Activated gamma-delta T cell treated with anti-CD3 and anti-CD28 coated beads, Interleukin-2, amount 50 U/mL, for 16 hours (primary cell): Measurements from ENCODE around the gene PGK1.
"Not testable (repeated sequence)": the region's sequence is repeated elsewhere in the genome, so short reads cannot be mapped to it uniquely, and the experiment has no call there.

Experiments used
- DNase-seq: peaks from one replicate; pipeline ENCODE4 v3.0.0-alpha.2; 2020; ENCODE audit warnings: low read depth

The PGK1 gene

DNA sequence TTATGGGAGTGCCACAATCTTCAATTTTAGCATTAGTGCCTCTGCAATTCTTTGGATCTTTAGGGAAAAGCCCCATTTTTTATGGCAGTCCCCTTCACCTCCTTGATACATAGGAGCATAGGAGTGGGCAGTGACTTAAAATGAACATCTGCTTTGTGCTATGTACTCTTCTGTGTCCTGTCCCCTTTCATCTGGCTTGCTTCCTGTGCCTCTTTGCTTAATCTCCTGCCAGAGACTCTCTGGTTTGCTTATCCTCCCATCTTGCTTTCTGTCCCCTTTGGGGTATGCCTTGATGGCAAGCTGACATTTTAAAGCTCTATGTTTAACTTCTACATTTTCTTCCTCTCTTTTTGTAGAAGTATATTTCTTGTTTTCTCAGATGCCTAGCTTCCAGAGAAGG, 12.3 kb downstream of the PGK1 start:
- no peak for DNase-seq

DNA sequence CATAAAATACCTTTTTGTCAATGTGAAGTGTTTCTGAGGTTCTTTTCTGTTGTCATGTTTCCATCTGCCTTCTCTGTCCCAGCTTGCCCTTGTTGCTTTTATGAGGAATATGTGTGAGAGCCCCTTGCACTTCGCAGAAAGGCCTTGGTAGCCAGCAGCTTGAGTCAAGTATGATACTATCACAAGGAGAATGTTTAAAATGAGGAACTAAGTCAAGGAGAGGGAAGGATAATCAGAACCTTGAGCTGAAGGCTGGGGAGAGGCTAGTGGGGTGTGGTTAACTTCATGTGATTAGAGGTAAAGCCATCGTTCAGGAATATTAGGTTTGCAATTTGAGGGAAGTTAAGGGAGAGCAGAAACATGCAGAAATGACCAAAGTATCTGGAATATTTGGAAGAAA, 12.7 kb downstream of the PGK1 start:
- DNase-seq = no peak

GRCh38 chrX:78118628-78119027, 14.6 kb downstream of the PGK1 start:
- DNase-seq = no peak

DNA sequence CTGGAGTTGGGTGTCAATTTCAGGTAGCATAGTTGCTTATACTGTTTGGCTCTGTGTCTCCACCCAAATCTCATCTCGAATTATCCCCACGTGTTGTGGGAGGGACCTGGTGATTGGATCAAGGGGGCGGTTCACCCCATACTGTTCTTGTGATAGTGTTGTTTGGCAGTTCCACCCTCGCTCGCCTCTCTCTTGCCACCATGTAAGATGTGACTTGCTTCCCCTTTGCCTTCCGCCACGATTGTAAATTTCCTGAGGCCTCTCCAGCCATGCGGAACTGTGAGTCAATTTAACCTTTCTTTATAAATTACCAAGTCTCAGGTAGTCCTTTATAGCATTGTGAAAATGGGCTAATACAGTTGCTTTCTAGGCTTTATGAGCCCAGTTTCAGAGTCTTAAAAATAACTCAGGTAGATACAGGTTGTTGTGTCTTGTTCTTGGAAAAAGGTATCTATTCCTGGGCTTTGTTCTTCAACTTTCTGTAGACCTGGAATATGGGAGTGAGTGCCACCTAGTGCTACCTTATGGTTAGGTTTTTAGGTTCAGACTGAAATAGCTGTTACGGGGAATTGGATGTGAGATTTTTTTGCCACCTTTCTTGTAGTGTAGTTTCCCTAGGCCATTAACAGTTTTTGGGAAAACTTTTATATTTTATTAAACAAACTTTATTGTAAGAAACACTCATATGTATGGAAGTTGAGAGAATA, 15.6 kb downstream of the PGK1 start:
- DNase-seq = no peak

GRCh38 chrX:78123190-78123589, 19.1 kb downstream of the PGK1 start:
- DNase-seq = peak; percentile 17

DNA sequence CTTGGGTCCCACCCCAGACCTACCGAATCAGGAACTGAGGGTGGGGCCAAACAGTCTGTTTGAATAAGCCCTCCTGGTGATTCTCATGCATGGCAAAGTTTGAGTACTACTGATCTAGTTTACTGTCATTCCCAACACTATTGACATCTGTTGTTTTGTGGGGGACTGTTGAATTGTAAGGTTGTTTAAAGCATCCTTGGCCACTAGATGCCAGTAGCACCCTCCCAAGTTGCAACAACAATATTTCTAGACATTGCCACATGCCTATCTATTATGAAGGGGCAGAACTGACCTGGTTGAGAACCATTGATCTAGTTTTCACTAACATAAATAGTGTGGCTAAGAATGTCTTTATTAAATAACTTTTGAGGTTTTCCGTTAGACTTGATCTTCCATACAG, 20.3 kb downstream of the PGK1 start:
- DNase-seq = no peak

- no peak for DNase-seq
Observed at GRCh38 chrX:78125148-78125547, 21.1 kb downstream of the PGK1 start.

- not testable (repeated sequence) for DNase-seq
Observed at GRCh38 chrX:78125781-78126180, 21.7 kb downstream of the PGK1 start.

DNA sequence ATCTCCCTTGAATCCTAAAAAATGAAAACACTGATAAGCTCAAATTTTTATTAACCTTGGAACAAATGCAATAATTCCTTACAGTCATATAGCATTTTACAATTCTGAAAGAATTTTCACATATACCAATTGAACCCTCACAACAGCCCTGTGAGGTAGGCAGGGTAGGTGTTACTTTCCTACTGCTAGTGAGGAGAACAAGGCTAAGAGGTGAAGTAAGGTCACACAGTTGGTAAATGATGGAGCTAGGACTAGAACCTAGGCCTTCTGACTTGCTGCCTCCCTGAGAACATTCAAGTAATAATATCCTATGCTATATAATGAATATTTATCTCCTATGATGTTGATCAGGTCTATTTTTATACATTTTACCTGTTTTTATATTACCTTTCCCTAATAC, 25.7 kb downstream of the PGK1 start:
- no peak for DNase-seq

- no peak for DNase-seq
Observed at GRCh38 chrX:78130396-78130795, 26.3 kb downstream of the PGK1 start.

DNA sequence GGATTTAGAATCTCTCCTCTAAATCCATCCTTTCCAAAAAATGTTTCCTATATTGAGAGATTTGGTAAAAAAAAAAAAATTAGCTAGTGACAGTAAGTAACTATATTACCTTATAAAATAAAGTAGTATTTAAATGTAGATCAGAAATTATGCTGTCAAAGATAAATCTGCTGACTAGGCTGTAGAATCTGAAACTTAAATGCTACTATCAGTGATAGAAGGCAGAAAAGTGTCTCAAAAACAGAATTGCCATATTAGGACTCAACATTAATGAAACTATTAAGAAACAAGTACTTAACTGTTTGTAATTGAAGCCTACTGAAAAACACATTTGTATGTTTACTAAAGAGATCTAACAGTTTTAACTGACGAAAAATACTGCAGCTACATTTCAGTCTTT, 27.1 kb downstream of the PGK1 start:
- no peak for DNase-seq

GRCh38 chrX:78133238-78133960, 29.4 kb downstream of the PGK1 start:
- no peak for DNase-seq

- peak; percentile 58 for DNase-seq
Observed at GRCh38 chrX:78139160-78140123, 35.4 kb downstream of the PGK1 start, which contains the start of gene TAF9B. Gene TAF9B, minus strand, starts transcription at chrX:78139650. Its CDS starts 39 bp downstream, at chrX:78139611.

GRCh38 chrX:78140206-78140605, 36.2 kb downstream of the PGK1 start:
- no peak for DNase-seq

- not testable (repeated sequence) for DNase-seq
Observed at GRCh38 chrX:78147002-78147540, 43.0 kb downstream of the PGK1 start.

GRCh38 chrX:78157373-78157772, 53.3 kb downstream of the PGK1 start:
- DNase-seq = not testable (repeated sequence)

- not testable (repeated sequence) for DNase-seq
Observed at GRCh38 chrX:78157846-78158245, 53.8 kb downstream of the PGK1 start.

DNA sequence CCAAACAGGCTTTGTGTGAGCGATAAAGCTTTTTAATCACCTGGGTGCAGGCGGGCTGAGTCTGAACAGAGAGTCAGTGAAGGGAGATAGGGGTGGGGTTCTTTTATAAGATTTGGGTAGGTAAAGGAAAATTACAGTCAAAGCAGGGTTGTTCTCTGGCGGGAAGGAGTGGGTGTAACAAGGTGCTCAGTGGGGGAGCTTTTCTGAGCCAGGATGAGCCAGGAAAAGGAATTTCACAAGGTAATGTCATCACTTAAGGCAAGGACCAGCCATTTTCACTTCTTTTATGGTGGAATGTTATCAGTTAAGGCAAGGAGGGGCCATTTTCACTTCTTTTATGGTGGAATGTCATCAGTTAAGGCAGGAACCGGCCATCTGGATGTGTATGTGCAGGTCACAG, 56.7 kb downstream of the PGK1 start:
- not testable (repeated sequence) for DNase-seq

- not testable (repeated sequence) for DNase-seq
Observed at GRCh38 chrX:78163175-78163574, 59.1 kb downstream of the PGK1 start.

GRCh38 chrX:78165425-78165824, 61.4 kb downstream of the PGK1 start:
- no peak for DNase-seq

DNA sequence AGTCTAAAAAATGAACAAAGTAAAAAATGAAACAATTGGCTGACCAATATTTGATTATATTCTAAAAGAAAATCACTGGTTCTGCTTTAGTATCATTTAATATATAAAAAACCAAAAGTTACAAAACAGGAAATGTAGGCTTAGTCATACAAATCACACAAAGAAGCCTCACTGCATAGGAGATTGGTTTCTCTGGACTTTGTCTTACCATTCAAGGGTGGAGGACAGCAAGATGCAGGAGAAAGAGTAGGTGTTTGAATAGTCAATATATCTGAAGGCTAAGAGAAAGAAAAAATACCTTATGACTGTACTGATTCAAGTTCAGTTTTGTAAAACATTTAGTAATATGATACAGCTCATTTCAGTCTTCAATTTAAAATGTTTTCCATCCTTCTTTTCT, 64.0 kb downstream of the PGK1 start:
- no peak for DNase-seq
